Cardiac muscle cell (in vitro differentiated cells and primary cell): ENCODE data around the gene RIIAD1. TPM values are rescaled to one million over a fixed set of nuclear protein-coding genes. Genes with fewer than 3 reads are reported as not detected.

Experiments used
- DNase-seq, 2 donors: peaks; one replicate each; pipeline versions ENCODE4 v3.0.0 to v3.0.0-alpha.2; 2010 to 2017; ENCODE audit warnings: low read depth in 1 of 2, low spot score in 1 of 2
- H3K27ac ChIP-seq: fragments of 200-600 bp; sonication (generic); 2 replicates; pipeline ENCODE4 v1.5.1; 2016
- H3K27me3 ChIP-seq: fragments of 200-600 bp; sonication (generic); 2 replicates; pipeline ENCODE4 v1.6.0; 2016; ENCODE audit warnings: control low read depth
- H3K36me3 ChIP-seq: fragments of 200-600 bp; sonication (generic); 2 replicates; pipeline ENCODE4 v1.5.1; 2016; ENCODE audit warnings: control low read depth
- H3K4me1 ChIP-seq: fragments of 200-600 bp; sonication (generic); 2 replicates; pipeline ENCODE4 v1.8.1; 2017; ENCODE audit warnings: low read depth, mild to moderate bottlenecking, mixed run types
- H3K4me3 ChIP-seq: fragments of 200-600 bp; sonication (generic); 2 replicates; pipeline ENCODE4 v1.5.1; 2016; ENCODE audit warnings: mild to moderate bottlenecking
- H3K9me3 ChIP-seq: fragments of 200-600 bp; sonication (generic); 2 replicates; pipeline ENCODE4 v1.5.1; 2017; ENCODE audit warnings: low read depth, mild to moderate bottlenecking, control low read depth
- polyA plus RNA-seq: library from polyadenylated mRNA; unstranded; fragments of >200 nt; fragmentation: Nextera tagmentation; extraction: Ambion mirVana; gene quantifications from 2 replicates; pipeline ENCODE4 v1.2.1, GENCODE V29; 2016
- total RNA-seq: library from RNA; depleted of rRNA; stranded (reverse); fragments of >200 nt; gene quantifications from 2 replicates; pipeline ENCODE4 v1.2.3, GENCODE V29; 2016
- TF ChIP-seq, protein P1 (sequence below): IDR thresholded peaks from 2 replicates; pipeline ENCODE4 v1.5.1; 2012; ENCODE audit warnings: low read depth, mild to moderate bottlenecking, low read length

The RIIAD1 gene
- total and polyA plus RNA-seq, 2 experiments from 2014 or later = not detected

DNA sequence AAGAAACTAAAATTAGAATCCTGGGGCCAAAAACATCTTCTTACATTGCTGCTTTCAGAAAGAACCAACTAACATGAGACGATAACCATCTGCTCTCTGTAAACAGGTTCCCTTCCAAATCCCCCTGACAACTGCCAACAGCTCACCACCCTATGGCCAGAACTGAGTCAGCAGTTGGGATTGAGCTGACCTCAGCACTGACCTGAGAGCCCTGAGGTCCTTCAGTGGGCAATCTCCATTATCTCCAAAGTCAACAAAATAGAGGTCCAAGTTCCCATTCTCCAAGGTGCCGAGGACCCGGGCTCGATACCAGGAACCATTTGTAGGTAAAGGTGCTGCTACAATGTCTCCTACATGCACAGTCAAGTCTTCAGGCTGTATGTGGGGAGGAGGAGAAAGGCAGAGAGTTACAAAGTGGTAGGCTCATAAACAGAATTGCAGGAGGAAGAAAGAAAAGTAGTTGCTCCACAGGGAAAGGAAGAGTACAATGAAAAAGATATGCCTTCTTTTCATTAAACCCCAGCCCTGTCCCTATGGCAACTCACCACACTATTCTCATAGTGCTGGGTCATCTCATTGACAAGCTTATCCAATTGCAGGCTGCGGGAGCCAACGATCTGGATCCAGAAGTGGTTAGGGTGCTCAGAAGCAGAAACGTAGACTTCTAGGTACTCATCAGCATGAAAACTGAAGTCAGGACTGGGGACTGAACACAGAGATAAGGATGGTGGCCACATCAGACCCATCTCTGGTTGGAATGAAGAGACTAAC is 54.8 kb downstream of the RIIAD1 start:
- H3K27ac ChIP-seq = no peak overlapping the region
- H3K27me3 ChIP-seq = no peaks in the 10 kb centered on the region
- H3K4me1 ChIP-seq = no peaks in the 10 kb centered on the region
- TF ChIP-seq, protein P1, sequence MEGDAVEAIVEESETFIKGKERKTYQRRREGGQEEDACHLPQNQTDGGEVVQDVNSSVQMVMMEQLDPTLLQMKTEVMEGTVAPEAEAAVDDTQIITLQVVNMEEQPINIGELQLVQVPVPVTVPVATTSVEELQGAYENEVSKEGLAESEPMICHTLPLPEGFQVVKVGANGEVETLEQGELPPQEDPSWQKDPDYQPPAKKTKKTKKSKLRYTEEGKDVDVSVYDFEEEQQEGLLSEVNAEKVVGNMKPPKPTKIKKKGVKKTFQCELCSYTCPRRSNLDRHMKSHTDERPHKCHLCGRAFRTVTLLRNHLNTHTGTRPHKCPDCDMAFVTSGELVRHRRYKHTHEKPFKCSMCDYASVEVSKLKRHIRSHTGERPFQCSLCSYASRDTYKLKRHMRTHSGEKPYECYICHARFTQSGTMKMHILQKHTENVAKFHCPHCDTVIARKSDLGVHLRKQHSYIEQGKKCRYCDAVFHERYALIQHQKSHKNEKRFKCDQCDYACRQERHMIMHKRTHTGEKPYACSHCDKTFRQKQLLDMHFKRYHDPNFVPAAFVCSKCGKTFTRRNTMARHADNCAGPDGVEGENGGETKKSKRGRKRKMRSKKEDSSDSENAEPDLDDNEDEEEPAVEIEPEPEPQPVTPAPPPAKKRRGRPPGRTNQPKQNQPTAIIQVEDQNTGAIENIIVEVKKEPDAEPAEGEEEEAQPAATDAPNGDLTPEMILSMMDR = no peak
- no peak overlapping the region for H3K4me3 ChIP-seq
- no peak for DNase-seq
- no peaks in the 10 kb centered on the region for H3K9me3 ChIP-seq
- peaks cover 5% of the 10 kb centered on the region for H3K36me3 ChIP-seq

GRCh38 chr1:151776665-151777062 is 55.3 kb downstream of the RIIAD1 start:
- Histone ChIP-seq H3K4me3 (no peak overlapping the region), H3K4me1 (no peaks in the 10 kb centered on the region), H3K9me3 (no peaks in the 10 kb centered on the region), H3K27ac (no peak overlapping the region), H3K36me3 (peaks cover 8% of the 10 kb centered on the region), H3K27me3 (no peaks in the 10 kb centered on the region)
- DNase-seq = no peak
- TF ChIP-seq, protein P1 = no peak

- H3K4me3 ChIP-seq = no peak overlapping the region
- no peaks in the 10 kb centered on the region for H3K9me3 ChIP-seq
- H3K4me1 ChIP-seq = no peaks in the 10 kb centered on the region
- peaks cover 8% of the 10 kb centered on the region for H3K36me3 ChIP-seq
- no peak overlapping the region for H3K27ac ChIP-seq
- DNase-seq = no peak
- H3K27me3 ChIP-seq = no peaks in the 10 kb centered on the region
- TF ChIP-seq, protein P1 = no peak
Measured at GRCh38 chr1:151777317-151777716, 56.0 kb downstream of the RIIAD1 start.

Other genes starting within 250 kb of the RIIAD1 start
- 4.3 and 4.9 TPM in 2 replicates for gene CGN, start 210.1 kb upstream of the RIIAD1 start, total RNA-seq
- 1.2 and 2.0 TPM in 2 replicates for gene CGN, start 210.1 kb upstream of the RIIAD1 start, polyA plus RNA-seq
- 7.0 TPM in 2 replicates for gene TUFT1, start 181.2 kb upstream of the RIIAD1 start, total RNA-seq
- 7.7 and 9.0 TPM in 2 replicates for gene TUFT1, start 181.2 kb upstream of the RIIAD1 start, polyA plus RNA-seq
- gene SNX27, start 109.5 kb upstream of the RIIAD1 start, total RNA-seq = 24.5 and 34.5 TPM in 2 replicates
- gene SNX27, start 109.5 kb upstream of the RIIAD1 start, polyA plus RNA-seq = 24.4 and 27.6 TPM in 2 replicates
- gene CELF3, start 4.7 kb upstream of the RIIAD1 start, total RNA-seq = 0.14 and 0.42 TPM in 2 replicates
- not detected in 2 replicates for gene CELF3, start 4.7 kb upstream of the RIIAD1 start, polyA plus RNA-seq
- gene MRPL9, start 42.0 kb downstream of the RIIAD1 start, total RNA-seq = 91.0 and 103 TPM in 2 replicates
- gene MRPL9, start 42.0 kb downstream of the RIIAD1 start, polyA plus RNA-seq = 107 and 108 TPM in 2 replicates
- 7.8 and 13.5 TPM in 2 replicates for gene TDRKH, start 69.0 kb downstream of the RIIAD1 start, total RNA-seq
- 12.9 and 14.6 TPM in 2 replicates for gene TDRKH, start 69.0 kb downstream of the RIIAD1 start, polyA plus RNA-seq
- not detected in 2 replicates for gene LINGO4, start 83.9 kb downstream of the RIIAD1 start, total RNA-seq
- not detected in 2 replicates for gene LINGO4, start 83.9 kb downstream of the RIIAD1 start, polyA plus RNA-seq
- not detected in 2 replicates for gene RORC, start 110.3 kb downstream of the RIIAD1 start, total RNA-seq
- not detected in 2 replicates for gene RORC, start 110.3 kb downstream of the RIIAD1 start, polyA plus RNA-seq
- gene C2CD4D, start 118.3 kb downstream of the RIIAD1 start, total RNA-seq = not detected in 2 replicates
- 0.41 and 0.44 TPM in 2 replicates for gene C2CD4D, start 118.3 kb downstream of the RIIAD1 start, polyA plus RNA-seq
- gene THEM5, start 132.2 kb downstream of the RIIAD1 start, total RNA-seq = not detected in 2 replicates
- gene THEM5, start 132.2 kb downstream of the RIIAD1 start, polyA plus RNA-seq = not detected in 2 replicates
- 26.8 and 37.5 TPM in 2 replicates for gene THEM4, start 188.0 kb downstream of the RIIAD1 start, total RNA-seq
- 42.6 and 61.9 TPM in 2 replicates for gene THEM4, start 188.0 kb downstream of the RIIAD1 start, polyA plus RNA-seq